KMS-11 (cell line): ENCODE data around the gene LRRC28.

ENCODE experiments used
- H2AFZ ChIP-seq: fragments of 200-600 bp; sonication (generic); 2 replicates; pipeline ENCODE4 v1.6.1; 2016; ENCODE audit warnings: antibody characterized with exemption, mixed run types, low read depth
- H3K27ac ChIP-seq: fragments of 200-600 bp; sonication (generic); 2 replicates; pipeline ENCODE4 v1.6.1; 2016; ENCODE audit warnings: mild to moderate bottlenecking, mixed run types
- H3K27me3 ChIP-seq: fragments of 200-600 bp; sonication (generic); 2 replicates; pipeline ENCODE4 v1.6.1; 2017; ENCODE audit warnings: mild to moderate bottlenecking, low read depth, mixed run types, moderate library complexity; ENCODE audit not compliant: insufficient read depth
- H3K36me3 ChIP-seq: fragments of 200-600 bp; sonication (generic); 2 replicates; pipeline ENCODE4 v1.6.1; 2017; ENCODE audit warnings: mild to moderate bottlenecking, mixed run types; ENCODE audit not compliant: insufficient read depth
- H3K4me1 ChIP-seq: fragments of 200-600 bp; sonication (generic); 2 replicates; pipeline ENCODE4 v1.6.1; 2016; ENCODE audit warnings: mild to moderate bottlenecking, low read depth, mixed run types; ENCODE audit not compliant: poor library complexity, severe bottlenecking
- H3K4me2 ChIP-seq: fragments of 200-600 bp; sonication (generic); 2 replicates; pipeline ENCODE4 v1.7.0; 2016; ENCODE audit warnings: mild to moderate bottlenecking, mixed run types
- H3K4me3 ChIP-seq: fragments of 200-600 bp; sonication (generic); IDR thresholded peaks from 2 replicates; pipeline ENCODE4 v1.6.1; 2017; ENCODE audit warnings: low read depth, low read length, mixed read lengths; ENCODE audit not compliant: insufficient read depth
- H3K79me2 ChIP-seq: fragments of 200-600 bp; sonication (generic); 2 replicates; pipeline ENCODE4 v1.6.1; 2016; ENCODE audit warnings: low read depth, mixed run types; ENCODE audit not compliant: insufficient read depth
- H3K9ac ChIP-seq: fragments of 200-600 bp; sonication (generic); 2 replicates; pipeline ENCODE4 v1.6.1; 2016; ENCODE audit warnings: mild to moderate bottlenecking, mixed run types
- H4K20me1 ChIP-seq: fragments of 200-600 bp; sonication (generic); 2 replicates; pipeline ENCODE4 v1.6.1; 2016; ENCODE audit warnings: mild to moderate bottlenecking, mixed run types; ENCODE audit not compliant: insufficient read depth
- CTCF ChIP-seq: fragments of 200-600 bp; sonication (generic); conservative IDR thresholded peaks from 2 replicates; pipeline ENCODE4 v1.6.1; 2017; ENCODE audit warnings: low read depth, mild to moderate bottlenecking, antibody characterized with exemption, low read length, moderate library complexity, mixed read lengths

Gene LRRC28

DNA sequence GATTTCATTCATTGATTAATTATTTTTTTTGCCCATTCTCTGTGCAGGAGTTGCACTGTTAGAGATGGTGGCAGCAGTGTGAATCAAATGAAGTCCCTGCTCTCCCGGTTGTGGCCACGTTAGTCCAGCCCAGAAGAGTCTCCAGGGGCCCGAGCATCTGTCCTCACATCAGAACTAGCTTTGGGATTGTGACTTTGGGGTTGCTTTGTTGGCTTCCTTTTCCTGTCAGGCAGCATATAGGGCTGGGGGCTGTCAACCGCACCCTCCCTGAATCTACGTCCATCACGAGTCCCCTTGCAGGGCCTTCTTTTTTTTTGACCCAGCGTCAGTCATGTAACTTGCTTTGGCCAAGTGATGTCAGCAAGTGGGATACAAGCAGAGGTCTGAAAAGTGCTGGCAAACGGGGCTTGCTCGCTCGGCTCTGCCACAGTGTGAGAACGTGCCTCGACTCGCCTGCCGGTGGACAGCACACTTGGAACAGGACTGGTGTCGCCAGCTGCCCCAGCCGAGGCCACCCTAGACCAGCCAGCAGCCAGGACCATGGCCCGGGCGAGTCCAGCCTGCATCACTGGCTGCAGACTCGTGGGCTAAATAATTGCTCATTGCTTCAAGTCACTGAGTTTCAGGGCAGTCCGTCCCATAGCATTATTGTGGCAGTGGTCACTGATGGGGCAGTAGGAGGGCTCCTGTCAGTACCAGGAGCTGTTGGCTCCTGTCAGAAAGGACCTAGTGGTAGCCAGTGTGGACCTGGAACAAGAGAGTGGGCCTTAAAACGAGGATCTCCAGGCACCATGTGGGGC is 162.9 kb downstream of the LRRC28 start:
- no peak overlapping the region for H3K27ac ChIP-seq

GRCh38 chr15:99414755-99415731 is 163.8 kb downstream of the LRRC28 start:
- Histone ChIP-seq H2AFZ (no peak overlapping the region), H3K27ac (no peak overlapping the region), H3K9ac (no peak overlapping the region), H3K4me2 (no peak overlapping the region), H3K27me3 (no peaks in the 10 kb centered on the region), H3K4me3 (no peak overlapping the region), H4K20me1 (no peaks in the 10 kb centered on the region), H3K79me2 (no peaks in the 10 kb centered on the region), H3K36me3 (no peaks in the 10 kb centered on the region), H3K4me1 (no peaks in the 10 kb centered on the region)
- no peak for TF ChIP-seq CTCF

More for the DNA sequence above, 162.9 kb downstream of the LRRC28 start:
- no peaks in the 10 kb centered on the region for H3K4me1 ChIP-seq
- no peak overlapping the region for H3K4me3 ChIP-seq
- no peaks in the 10 kb centered on the region for H4K20me1 ChIP-seq
- H2AFZ ChIP-seq, result no peak overlapping the region
- no peak for TF ChIP-seq CTCF
- no peaks in the 10 kb centered on the region for H3K36me3 ChIP-seq
- H3K79me2 ChIP-seq, result no peaks in the 10 kb centered on the region
- H3K4me2 ChIP-seq, result no peak overlapping the region
- no peak overlapping the region for H3K9ac ChIP-seq
- H3K27me3 ChIP-seq, result no peaks in the 10 kb centered on the region

- Histone ChIP-seq H3K9ac (no peak overlapping the region), H3K27me3 (no peaks in the 10 kb centered on the region), H3K79me2 (no peaks in the 10 kb centered on the region), H3K4me1 (no peaks in the 10 kb centered on the region), H3K4me2 (no peak overlapping the region), H3K27ac (no peak overlapping the region), H2AFZ (no peak overlapping the region), H4K20me1 (no peaks in the 10 kb centered on the region), H3K4me3 (no peak overlapping the region), H3K36me3 (no peaks in the 10 kb centered on the region)
- TF ChIP-seq CTCF, result no peak
Measured at GRCh38 chr15:99416191-99417188, 165.2 kb downstream of the LRRC28 start.

GRCh38 chr15:99421172-99421656 is 169.9 kb downstream of the LRRC28 start:
- no peaks in the 10 kb centered on the region for H3K27me3 ChIP-seq
- no peak overlapping the region for H2AFZ ChIP-seq
- no peak overlapping the region for H3K27ac ChIP-seq
- H3K4me2 ChIP-seq, result no peak overlapping the region
- no peak overlapping the region for H3K4me3 ChIP-seq
- H3K36me3 ChIP-seq, result no peaks in the 10 kb centered on the region
- no peak overlapping the region for H3K9ac ChIP-seq
- H3K4me1 ChIP-seq, result no peaks in the 10 kb centered on the region
- no peaks in the 10 kb centered on the region for H4K20me1 ChIP-seq
- H3K79me2 ChIP-seq, result no peaks in the 10 kb centered on the region
- TF ChIP-seq CTCF, result no peak
